Transverse colon (tissue), 4 donors: ENCODE data around the gene FANCE. TPM values are rescaled to one million over a fixed set of nuclear protein-coding genes. Genes with fewer than 3 reads are reported as not detected.

Experiments used
- DNase-seq: peaks from one replicate; pipeline ENCODE4 v3.0.0-alpha.2; 2019
- H3K27ac ChIP-seq, 4 donors: fragments of 200-600 bp; sonication (generic); 2 replicates each; pipeline ENCODE4 v1.5.1; 2016 to 2018; ENCODE audit warnings: inconsistent platforms in 4 of 4
- H3K27me3 ChIP-seq: fragments of 200-600 bp; sonication (generic); 2 replicates; pipeline ENCODE4 v1.5.1; 2017; ENCODE audit warnings: inconsistent platforms
- H3K36me3 ChIP-seq, 4 donors: fragments of 200-600 bp; sonication (generic); 2 replicates each; pipeline ENCODE4 v1.5.1; 2017 to 2019; ENCODE audit warnings: inconsistent platforms in 4 of 4
- H3K4me1 ChIP-seq, 4 donors: fragments of 200-600 bp; sonication (generic); 2 replicates each; pipeline ENCODE4 v1.5.1; 2017 to 2020; ENCODE audit warnings: inconsistent platforms in 4 of 4
- H3K4me3 ChIP-seq, 4 donors: fragments of 200-600 bp; sonication (generic); 1 replicate in 1 of 4; 2 replicates in 3 of 4; pipeline versions ENCODE4 v1.5.1 to v1.6.1; 2017 to 2019; ENCODE audit warnings: inconsistent platforms in 4 of 4
- H3K9me3 ChIP-seq, 2 donors: fragments of 200-600 bp; sonication (generic); 2 replicates each; pipeline ENCODE4 v1.5.1; 2017 to 2019; ENCODE audit warnings: inconsistent platforms in 2 of 2
- CTCF ChIP-seq, 5 experiments: fragments of 200-600 bp in 3 of 5; fragments of 450-650 bp in 2 of 5; sonication (generic) in 3 of 5; IDR thresholded peaks; 1 replicate in 2 of 5; 2 replicates in 3 of 5; pipeline ENCODE4 v1.5.1; 2016 to 2017; ENCODE audit warnings: antibody characterized with exemption in 5 of 5, inconsistent platforms in 3 of 5, mild to moderate bottlenecking in 2 of 5, moderate library complexity in 1 of 5
- EP300 ChIP-seq: sonication (generic); formaldehyde crosslinking; IDR thresholded peaks from one replicate; pipeline ENCODE4 v1.6.1; 2017; ENCODE audit warnings: antibody characterized with exemption, low read depth
- POLR2A ChIP-seq: fragments of 450-650 bp; IDR thresholded peaks from one replicate; pipeline ENCODE4 v1.6.1; 2016; ENCODE audit warnings: antibody characterized with exemption, mild to moderate bottlenecking, moderate library complexity
- POLR2AphosphoS5 ChIP-seq, 3 donors: sonication (generic); formaldehyde crosslinking; IDR thresholded peaks; one replicate each; pipeline ENCODE4 v1.6.1; 2016; ENCODE audit warnings: antibody characterized with exemption in 3 of 3
- WGBS, 2 donors: methylation state at CpG; one replicate each; pipeline ENCODE4 v1.1.5; 2018; ENCODE audit warnings: low coverage in 1 of 2; 5-methylcytosine and 5-hydroxymethylcytosine counted together
- in situ Hi-C, 4 donors: fragments of 200-750 bp; cut with MboI; loops; one replicate each; pipeline versions ENCODE4 v1.15.0 to v1.15.1; 2017; ENCODE audit warnings: low sequenced_read_pairs in 3 of 4, low pct_ligation_motif_present in 1 of 4, low pct_unique_long_range_greater_than_20kb in 1 of 4
- intact Hi-C: fragments of 100-400 bp; cut with DNase I; formaldehyde crosslinking; loops from one replicate; pipeline ENCODE4 v1.15.1; 2023; ENCODE audit warnings: low total_unique reads
- total RNA-seq, 4 donors: library from RNA; depleted of rRNA; stranded (reverse); fragments of >200 nt; gene quantifications; one replicate each; pipeline ENCODE4 v1.1.0, GENCODE V29; 2016

The FANCE gene
- total RNA-seq, 4 donors from 2014 or later = 0.75 to 30.8 (median 3.8) TPM

GRCh38 chr6:35441205-35441604 lies 10.9 kb upstream of the FANCE start:
- H3K36me3 ChIP-seq = no peaks in the 10 kb centered on the region
- H3K4me3 ChIP-seq = no peak overlapping the region
- H3K4me1 ChIP-seq = peaks cover 0 to 10% (median 3%) of the 10 kb centered on the region in 4 donors
- WGBS, 2 donors = 77% methylated on average over 3 of the region's 3 CpGs; no CpG with 5 or more reads in 1 of the 2 donors
- no peaks in the 10 kb centered on the region for H3K9me3 ChIP-seq
- H3K27ac ChIP-seq = no peak overlapping the region
- in situ Hi-C loops = loop anchor here in 3 of 4 donors (10.0 to 25.0 kb wide), 2 partner anchors 96 to 129 kb away; partner anchors contain the start of gene PPARD (in 2 of the 3)
- DNase-seq = no peak
- intact Hi-C loops = no loop called here
- no peak for TF ChIP-seq CTCF (IDR thresholded peaks at IDR 0.05)
- no peak for TF ChIP-seq POLR2AphosphoS5 (IDR thresholded peaks at IDR 0.05)
- no peak for TF ChIP-seq EP300
- TF ChIP-seq POLR2A = no peak
- H3K27me3 ChIP-seq = no peaks in the 10 kb centered on the region

- Histone ChIP-seq H3K27ac (no peak overlapping the region), H3K27me3 (no peaks in the 10 kb centered on the region), H3K4me3 (no peak overlapping the region), H3K4me1 (peaks cover 0 to 6% (median 0%) of the 10 kb centered on the region in 4 donors), H3K9me3 (no peaks in the 10 kb centered on the region), H3K36me3 (no peaks in the 10 kb centered on the region)
- 89 to 96% methylated on average over 2 to 4 of the region's 4 CpGs for WGBS, 2 donors
- TF ChIP-seq CTCF (IDR thresholded peaks at IDR 0.05) (no peak), EP300 (no peak), POLR2A (no peak), POLR2AphosphoS5 (IDR thresholded peaks at IDR 0.05) (no peak)
- no peak for DNase-seq
- intact Hi-C loops = no loop called here
- in situ Hi-C loops = loop anchor here in 3 of 4 donors (10.0 to 25.0 kb wide), 2 partner anchors 97 to 129 kb away; partner anchors contain the start of gene PPARD (in 2 of the 3)
These were observed 10.5 kb upstream of the FANCE start for GRCh38 chr6:35441642-35442041.

GRCh38 chr6:35442693-35443092 lies 9.4 kb upstream of the FANCE start:
- DNase-seq = no peak
- intact Hi-C loops (no loop called here), in situ Hi-C loops (loop anchor here in 3 of 4 donors (10.0 to 25.0 kb wide), 2 partner anchors 98 to 130 kb away; partner anchors contain the start of gene PPARD (in 2 of the 3))
- H3K4me3 ChIP-seq = no peak overlapping the region
- no peak overlapping the region for H3K27ac ChIP-seq
- H3K4me1 ChIP-seq = peaks cover 0 to 5% (median 0%) of the 10 kb centered on the region in 4 donors
- H3K27me3 ChIP-seq = no peaks in the 10 kb centered on the region
- TF ChIP-seq CTCF (IDR thresholded peaks at IDR 0.05) (no peak), EP300 (no peak), POLR2AphosphoS5 (IDR thresholded peaks at IDR 0.05) (no peak), POLR2A (no peak)
- 83% methylated on average over 5 of the region's 5 CpGs; no CpG with 5 or more reads in 1 of the 2 donors for WGBS, 2 donors
- H3K9me3 ChIP-seq = no peaks in the 10 kb centered on the region
- H3K36me3 ChIP-seq = no peaks in the 10 kb centered on the region

- Histone ChIP-seq H3K4me1 (peaks cover 0 to 2% (median 0%) of the 10 kb centered on the region in 4 donors), H3K36me3 (no peaks in the 10 kb centered on the region), H3K4me3 (no peak overlapping the region), H3K27ac (no peak overlapping the region), H3K9me3 (no peaks in the 10 kb centered on the region), H3K27me3 (no peaks in the 10 kb centered on the region)
- TF ChIP-seq POLR2AphosphoS5 (IDR thresholded peaks at IDR 0.05) (no peak), CTCF (IDR thresholded peaks at IDR 0.05) (no peak), EP300 (no peak), POLR2A (no peak)
- 76 to 90% methylated on average over 2 to 9 of the region's 9 CpGs for WGBS, 2 donors
- intact Hi-C loops (no loop called here), in situ Hi-C loops (loop anchor here in 3 of 4 donors (10.0 to 25.0 kb wide), 2 partner anchors 99 to 131 kb away; partner anchors contain the start of gene PPARD (in 2 of the 3))
- DNase-seq = no peak
These were observed 8.7 kb upstream of the FANCE start for GRCh38 chr6:35443341-35444030.
